ENCODE data around the gene CTSW.

GRCh38 chr11:65917077-65917433, 37.4 kb downstream of the CTSW start:
- TF ChIP-seq CTCF (IDR thresholded peaks at IDR 0.05) (no peak), POLR2A (IDR thresholded peaks at IDR 0.05) (no peak)
